Measurements from ENCODE around the gene DCST2. TPM values are rescaled to one million over a fixed set of nuclear protein-coding genes. Genes with fewer than 3 reads are reported as not detected.

The DCST2 gene
- total and polyA plus RNA-seq, 2 of the 8 experiments (the other 6 are each of a cell fraction or from before 2014, with no cell fraction given), result 0.43 to 2.1 TPM

- peaks cover 15% of the 10 kb centered on the region for H3K23me2 ChIP-seq (ENCODE audit: low read depth, low read length)
- H3K56ac ChIP-seq (replicated peaks; ENCODE audit: insufficient read length, low read depth, low read length), result peak within 1 kb of the TSS; percentile 87
- peak within 1 kb of the TSS; percentile 68 to 97 for H3K4me2 ChIP-seq (ENCODE audit: insufficient read depth in 1 of 2, low read depth in 2 of 2, low read length in 2 of 2)
- H3K27ac ChIP-seq (ENCODE audit: low read depth, low read length), result peak within 1 kb of the TSS; percentile 77; the same call in 1 of the 2 replicates
- peak in 1 of 2 experiments; percentile 94 for DNase-seq (ENCODE audit: low read depth in 1 of 2, low spot score in 2 of 2)
- no peaks in the 10 kb centered on the region for H3K79me1 ChIP-seq (ENCODE audit: low read depth, low read length)
- H3K27me3 ChIP-seq (replicated peaks in 1 of 4; ENCODE audit: control insufficient read depth in 3 of 4, extremely low read depth in 1 of 4, insufficient read depth in 3 of 4, low read length in 3 of 4), result peaks cover 0 to 4% (median 1%) of the 10 kb centered on the region in 4 experiments; a peak in 2 of 7 replicates
- peak; percentile 82 for FAIRE-seq
- no peak within 1 kb of the TSS for H2AFZ ChIP-seq (ENCODE audit: low read length)
- H3K23ac ChIP-seq (ENCODE audit: insufficient read length), result no peak within 1 kb of the TSS
- no peaks in the 10 kb centered on the region for H3K9me3 ChIP-seq (ENCODE audit: insufficient read depth in 2 of 2, low read depth in 1 of 2, low read length in 1 of 2)
- H3K18ac ChIP-seq (ENCODE audit: extremely low read depth, low read length), result peak within 1 kb of the TSS; percentile 98
- peak within 1 kb of the TSS; percentile 82; the same call in 1 of the 2 replicates for H2BK5ac ChIP-seq (ENCODE audit: low read depth, low read length)
- H4K8ac ChIP-seq (ENCODE audit: extremely low read depth, insufficient read depth, low read length), result peak within 1 kb of the TSS; percentile 72
- no peak within 1 kb of the TSS for H2AK5ac ChIP-seq (ENCODE audit: low read depth, low read length)
- peaks cover 0 to 15% of the 10 kb centered on the region in 2 experiments; a peak in 2 of 4 replicates for H3K79me2 ChIP-seq (ENCODE audit: control insufficient read depth in 1 of 2, insufficient read depth in 2 of 2, low read length in 2 of 2)
- H2BK120ac ChIP-seq (replicated peaks; ENCODE audit: low read depth, low read length), result no peak within 1 kb of the TSS
- H3K4me1 ChIP-seq (replicated peaks in 1 of 4; ENCODE audit: control insufficient read depth in 3 of 4, insufficient read depth in 4 of 4, low read length in 3 of 4), result peaks cover 0 to 19% (median 6%) of the 10 kb centered on the region in 4 experiments; a peak in 5 of 7 replicates
- POLR2A ChIA-PET (ENCODE audit: partially characterized antibody), result interaction anchor here (0.7 to 4.6 kb wide), 22 partner anchors 9 to 132 kb away, joined by 3 to 21 read pairs (median 4); partner anchors contain the start of genes ADAM15, EFNA3, FLAD1 and KRTCAP2
- peak within 1 kb of the TSS; percentile 55; the same call in 1 of the 2 replicates for H2BK12ac ChIP-seq (ENCODE audit: low read depth, low read length)
- peaks cover 2 to 12% of the 10 kb centered on the region in 2 experiments for H4K20me1 ChIP-seq (replicated peaks in 1 of 2; ENCODE audit: control insufficient read depth in 1 of 2, insufficient read depth in 2 of 2, low read length in 2 of 2)
- H4K91ac ChIP-seq (replicated peaks; ENCODE audit: insufficient read length, low read length), result peak within 1 kb of the TSS; percentile 70
- 0 out of 2 replicates have a peak within 1 kb of the TSS, but pooled peaks have one; percentile 72 for H2BK20ac ChIP-seq (ENCODE audit: low read length)
- H3K36me3 ChIP-seq (ENCODE audit: control insufficient read depth in 2 of 4, insufficient read depth in 4 of 4, low read length in 3 of 4), result peaks cover 0 to 7% (median 3%) of the 10 kb centered on the region in 4 experiments; a peak in 4 of 8 replicates
- H4K5ac ChIP-seq (ENCODE audit: insufficient read length, low read depth, low read length), result peak within 1 kb of the TSS; percentile 68
- WGBS, 2 experiments (ENCODE audit: extremely low coverage in 1 of 2, insufficient coverage in 1 of 2, insufficient read length in 1 of 2, insufficient replicate concordance in 2 of 2, low coverage in 1 of 2, low lambda C conversion rate in 2 of 2, missing lambda C conversion rate in 1 of 2), result 2% methylated on average over 51 of the region's 57 CpGs; no CpG with 5 or more reads in 1 of the 2 experiments
- peak within 1 kb of the TSS; percentile 63 to 85 (median 82) for H3K4me3 ChIP-seq (ENCODE audit: extremely low read depth in 1 of 4, insufficient read depth in 2 of 4, low read depth in 3 of 4, low read length in 4 of 4)
- peak within 1 kb of the TSS; percentile 88; the same call in 1 of the 2 replicates for H2BK15ac ChIP-seq (ENCODE audit: low read length)
- no peak within 1 kb of the TSS for H3K14ac ChIP-seq (ENCODE audit: insufficient read length)
- CTCF ChIA-PET (ENCODE audit: partially characterized antibody), result interaction anchor here (0.6 to 33.9 kb wide), 16 partner anchors 1 to 123 kb away, joined by 3 to 907 read pairs (median 7); partner anchors contain the start of genes ADAM15, EFNA3, EFNA4 and KRTCAP2
- no peak within 1 kb of the TSS for H3K4ac ChIP-seq (replicated peaks; ENCODE audit: insufficient read length, low read depth, low read length)
- peak within 1 kb of the TSS; percentile 72 to 83 (median 74) for H3K9ac ChIP-seq (replicated peaks in 1 of 4; ENCODE audit: extremely low read depth in 1 of 4, low read depth in 3 of 4, low read length in 3 of 4)
- TF ChIP-seq RXRA (IDR thresholded peaks at IDR 0.05; ENCODE audit: insufficient read depth, low read depth, low read length) (no peak), POLR2AphosphoS5 (IDR thresholded peaks at IDR 0.05; ENCODE audit: low read depth, low read length) (peak; percentile 68; the same call in 1 of the 2 replicates), JUND (IDR thresholded peaks at IDR 0.05; ENCODE audit: low read length) (no peak), EP300 (IDR thresholded peaks at IDR 0.05; ENCODE audit: borderline replicate concordance in 1 of 2, low read depth in 2 of 2, low read length in 2 of 2) (no peak), USF2 (IDR thresholded peaks at IDR 0.05; ENCODE audit: low read length) (no peak), POU5F1 (IDR thresholded peaks at IDR 0.05; ENCODE audit: low read depth, low read length) (no peak), GTF2F1 (IDR thresholded peaks at IDR 0.05; ENCODE audit: borderline replicate concordance, low read depth, low read length) (no peak), HDAC6 (IDR thresholded peaks at IDR 0.05; ENCODE audit: low read depth, low read length) (no peak), RAD21 (IDR thresholded peaks at IDR 0.05 in 1 of 2, conservative IDR thresholded peaks at IDR 0.05 in 1 of 2; ENCODE audit: low read depth in 2 of 2, low read length in 2 of 2) (no peak)
These were observed 30.0 kb upstream of the DCST2 start, which contains the start of gene EFNA4 for GRCh38 chr1:155063550-155064110. Gene EFNA4 (plus strand): TSS chr1:155063740. CDS start chr1:155063824, 84 bp downstream.

Measured in H1 (cell line).